Kidney (tissue), 22 donors: ENCODE data around the gene ELOVL7. TPM values are rescaled to one million over a fixed set of nuclear protein-coding genes. Genes with fewer than 3 reads are reported as not detected.

Experiments used
- DNase-seq, 5 donors: peaks; one replicate each; pipeline ENCODE4 v3.0.0-alpha.2; 2013 to 2020
- FAIRE-seq: peaks from 2 replicates; lab custom pipeline; 2012; peaks lifted over from hg19 to GRCh38; lab: Jason Lieb, UNC
- H3K27ac ChIP-seq, 2 donors: one replicate each; pipeline ENCODE4 v1.7.0; 2013; ENCODE audit warnings: low read depth in 2 of 2, low read length in 2 of 2, inconsistent platforms in 1 of 2
- H3K27me3 ChIP-seq: one replicate; pipeline ENCODE4 v1.7.1; 2013; ENCODE audit warnings: low read length, inconsistent platforms; ENCODE audit not compliant: control insufficient read depth, insufficient read depth
- H3K36me3 ChIP-seq, 3 donors: one replicate each; pipeline versions ENCODE4 v1.7.0 to v1.7.1; 2013; ENCODE audit warnings: low read length in 3 of 3, control low read depth in 1 of 3, inconsistent platforms in 1 of 3; ENCODE audit not compliant: insufficient read depth in 3 of 3, control insufficient read depth in 2 of 3
- H3K4me1 ChIP-seq, 3 donors: one replicate each; pipeline versions ENCODE4 v1.7.0 to v1.7.1; 2013; ENCODE audit warnings: low read length in 3 of 3, inconsistent platforms in 1 of 3, low read depth in 1 of 3; ENCODE audit not compliant: control insufficient read depth in 2 of 3, insufficient read depth in 2 of 3
- H3K4me3 ChIP-seq, 3 donors: one replicate each; pipeline versions ENCODE4 v1.7.0 to v1.8.1; 2013; ENCODE audit warnings: low read length in 3 of 3, control low read depth in 1 of 3, inconsistent platforms in 1 of 3
- H3K9ac ChIP-seq, 3 donors: one replicate each; pipeline versions ENCODE4 v1.7.0 to v1.7.1; 2013; ENCODE audit warnings: low read length in 3 of 3, control low read depth in 1 of 3, inconsistent platforms in 1 of 3
- H3K9me3 ChIP-seq, 3 donors: one replicate each; pipeline versions ENCODE4 v1.7.0 to v1.7.1; 2013; ENCODE audit warnings: low read length in 3 of 3, control low read depth in 1 of 3, inconsistent platforms in 1 of 3; ENCODE audit not compliant: control insufficient read depth in 2 of 3, insufficient read depth in 1 of 3
- CTCF ChIP-seq: IDR thresholded peaks from 3 replicates; pipeline ENCODE4 v1.5.1; 2012; ENCODE audit warnings: mild to moderate bottlenecking, moderate library complexity, borderline replicate concordance; ENCODE audit not compliant: insufficient read depth; ENCODE audit errors: extremely low read depth
- intact Hi-C: fragments of 100-400 bp; cut with DNase I; formaldehyde crosslinking; loops from one replicate; pipeline ENCODE4 v1.11.1; 2022
- long read RNA-seq, 10 donors: library from polyadenylated mRNA in 1 of 10; unstranded in 1 of 10; transcript quantifications; one replicate each; pipeline ENCODE4 v2.0.0 and lab custom pipeline, GENCODE V29; 2021 to 2026
- polyA plus RNA-seq: library from polyadenylated mRNA; stranded (reverse); fragments of 350-450 nt; fragmentation: Illumina TruSeq; extraction: RNeasy Lipid Tissue Mini Kit (QIAGEN cat#74804); gene quantifications from one replicate; pipeline ENCODE4 v1.2.3, GENCODE V29; 2014; ENCODE audit warnings: low read depth, low replicate concordance; ENCODE audit not compliant: insufficient read depth
- total RNA-seq: library from RNA; stranded (reverse); fragmentation: NEBNext Ultra II Directional; extraction: Animal tissue kit (Norgen Biotek cat#: 25700); gene quantifications from one replicate; pipeline ENCODE4 v1.2.1, GENCODE V29; 2021
- donor health status: control.
- donor health status: control.
- donor health status: control.
- donor health status: control.
- donor health status: control.
- donor health status: DM: yes; HTN: yes; CAD: no.
- donor health status: Normal renal cell carcinoma (clear cell type).

ELOVL7 gene
- total RNA-seq (22.5 TPM), polyA plus RNA-seq (14.6 TPM)
- long read RNA-seq, donor 1: 0 reads
- long read RNA-seq, donor 2, partial matches to known transcripts: 0 of 2 reads
- long read RNA-seq, donor 2, other reads (novel, unspliced or antisense): 0 of 2 reads
- long read RNA-seq, donor 3, partial matches to known transcripts: 0 of 3 reads
- long read RNA-seq, donor 3, other reads (novel, unspliced or antisense): 0 of 3 reads
- long read RNA-seq, donor 4, partial matches to known transcripts: 0 of 2 reads
- long read RNA-seq, donor 4, other reads (novel, unspliced or antisense): 0 of 2 reads
- long read RNA-seq, donor 5: 0 reads
- long read RNA-seq, donor 6, partial matches to known transcripts: 0 of 1 reads
- long read RNA-seq, donor 6, other reads (novel, unspliced or antisense): 0 of 1 reads
- long read RNA-seq, donor 7, transcript ELOVL7-205 (9 exons, 3,994 nt): major isoform, 8 of 11 reads
- long read RNA-seq, donor 7, partial matches to known transcripts: 1 of 11 reads
- long read RNA-seq, donor 7, other reads (novel, unspliced or antisense): 2 of 11 reads
- long read RNA-seq, donor 8, partial matches to known transcripts: 0 of 2 reads
- long read RNA-seq, donor 8, other reads (novel, unspliced or antisense): 0 of 2 reads
- long read RNA-seq, donor 9: 0 reads
- long read RNA-seq, donor 10, partial matches to known transcripts: 0 of 1 reads
- long read RNA-seq, donor 10, other reads (novel, unspliced or antisense): 0 of 1 reads

- Histone ChIP-seq H3K9ac (peak within 1 kb of the TSS; percentile 60 to 82 (median 63)), H3K36me3 (no peaks in the 10 kb centered on the region), H3K4me3 (peak within 1 kb of the TSS; percentile 78 to 85 (median 80)), H3K4me1 (no peaks in the 10 kb centered on the region), H3K27me3 (peaks cover 5% of the 10 kb centered on the region), H3K9me3 (no peaks in the 10 kb centered on the region), H3K27ac (peak within 1 kb of the TSS; percentile 37 to 49)
- TF ChIP-seq CTCF: peak; percentile 42
- intact Hi-C loops: no loop called here
- FAIRE-seq: no peak
- DNase-seq: peak; percentile 89 to 93 (median 91)
Measured at GRCh38 chr5:60843936-60844905, at the start of gene ELOVL7. Gene ELOVL7 (minus strand): TSS chr5:60844269. CDS start chr5:60787397, 56,872 bp downstream.

- Histone ChIP-seq H3K4me3 (no peak overlapping the region), H3K9ac (no peak overlapping the region), H3K4me1 (no peaks in the 10 kb centered on the region), H3K27me3 (no peaks in the 10 kb centered on the region), H3K9me3 (no peaks in the 10 kb centered on the region), H3K27ac (no peak overlapping the region), H3K36me3 (peaks cover 0 to 5% (median 4%) of the 10 kb centered on the region in 3 donors)
- no peak for TF ChIP-seq CTCF
- FAIRE-seq (no peak), DNase-seq (no peak)
- intact Hi-C loops: no loop called here
Measured at GRCh38 chr5:60893521-60893920, 49.5 kb upstream of the ELOVL7 start.

- FAIRE-seq (no peak), DNase-seq (no peak)
- Histone ChIP-seq H3K36me3 (peaks cover 0 to 5% (median 4%) of the 10 kb centered on the region in 3 donors), H3K27me3 (no peaks in the 10 kb centered on the region), H3K4me1 (no peaks in the 10 kb centered on the region), H3K9me3 (no peaks in the 10 kb centered on the region), H3K4me3 (no peak overlapping the region), H3K27ac (no peak overlapping the region), H3K9ac (no peak overlapping the region)
- intact Hi-C loops: no loop called here
- TF ChIP-seq CTCF: no peak
Measured at GRCh38 chr5:60891667-60892066, 47.6 kb upstream of the ELOVL7 start.
